C4-2B (cell line): ENCODE measurements around the gene OPALIN.

Source experiments
- H3K27ac ChIP-seq: fragments of 450-650 bp; 2 replicates; pipeline ENCODE4 v1.5.1; 2017
- CTCF ChIP-seq: fragments of 450-650 bp; conservative IDR thresholded peaks from 2 replicates; pipeline ENCODE4 v1.5.1; 2017; ENCODE audit warnings: mild to moderate bottlenecking
- ZFX ChIP-seq: fragments of 450-650 bp; IDR thresholded peaks from 2 replicates; pipeline ENCODE4 v1.6.1; 2017

OPALIN gene

GRCh38 chr10:96346295-96346694 lies 12.5 kb downstream of the OPALIN start:
- H3K27ac ChIP-seq = no peak overlapping the region
- TF ChIP-seq ZFX (no peak), CTCF (no peak)

GRCh38 chr10:96345222-96345621 lies 13.6 kb downstream of the OPALIN start:
- TF ChIP-seq CTCF = no peak
- no peak for TF ChIP-seq ZFX
- H3K27ac ChIP-seq = no peak overlapping the region

GRCh38 chr10:96344178-96344577 lies 14.6 kb downstream of the OPALIN start:
- H3K27ac ChIP-seq = no peak overlapping the region
- no peak for TF ChIP-seq CTCF
- no peak for TF ChIP-seq ZFX

- H3K27ac ChIP-seq = no peak overlapping the region
- TF ChIP-seq CTCF = no peak
- no peak for TF ChIP-seq ZFX
Measured at GRCh38 chr10:96342402-96342801, 16.4 kb downstream of the OPALIN start.

- no peak overlapping the region for H3K27ac ChIP-seq
- no peak for TF ChIP-seq CTCF
- no peak for TF ChIP-seq ZFX
Measured at GRCh38 chr10:96341219-96342182, 17.3 kb downstream of the OPALIN start.

GRCh38 chr10:96339956-96340904 lies 18.6 kb downstream of the OPALIN start:
- TF ChIP-seq ZFX (no peak), CTCF (peak; percentile 91)
- no peak overlapping the region for H3K27ac ChIP-seq
